Lung (tissue), 12 donors: ENCODE results near the gene CPSF4. TPM values are rescaled to one million over a fixed set of nuclear protein-coding genes. Genes with fewer than 3 reads are reported as not detected.
A peak's percentile ranks its signal among the peaks of the same experiment; 100 is the strongest.

Experiments
- ATAC-seq: fragments of 200-7000 bp; cut with Tn5 transposase; one replicate; pipeline ENCODE4 v1.9.1; 2020; ENCODE audit warnings: moderate number of reproducible peaks; ENCODE audit not compliant: insufficient read depth, low FRiP score
- DNase-seq, 3 donors: peaks; one replicate each; pipeline ENCODE4 v3.0.0-alpha.2; 2013 to 2017
- H3K27ac ChIP-seq, 2 donors: one replicate each; pipeline ENCODE4 v1.5.1; 2013; ENCODE audit warnings: mild to moderate bottlenecking in 2 of 2, moderate library complexity in 2 of 2, control low read depth in 1 of 2, inconsistent platforms in 1 of 2, low read depth in 1 of 2, low read length in 1 of 2
- H3K27me3 ChIP-seq, 3 donors: one replicate each; pipeline ENCODE4 v1.5.1; 2013; ENCODE audit warnings: low read length in 2 of 3; ENCODE audit not compliant: control insufficient read depth in 3 of 3, insufficient read depth in 3 of 3
- H3K36me3 ChIP-seq, 4 donors: one replicate each; pipeline ENCODE4 v1.5.1; 2013; ENCODE audit warnings: low read length in 4 of 4, mild to moderate bottlenecking in 1 of 4, moderate library complexity in 1 of 4; ENCODE audit not compliant: control insufficient read depth in 4 of 4, insufficient read depth in 4 of 4
- H3K4me1 ChIP-seq, 5 donors: one replicate each; pipeline ENCODE4 v1.5.1; 2013; ENCODE audit warnings: low read length in 5 of 5, mild to moderate bottlenecking in 2 of 5, moderate library complexity in 1 of 5; ENCODE audit not compliant: control insufficient read depth in 5 of 5, insufficient read depth in 5 of 5
- H3K4me3 ChIP-seq: one replicate; pipeline ENCODE4 v1.5.1; 2013; ENCODE audit warnings: mild to moderate bottlenecking, control low read depth, moderate library complexity
- H3K9ac ChIP-seq, 2 donors: one replicate each; pipeline ENCODE4 v1.5.1; 2013; ENCODE audit warnings: low read length in 2 of 2, control low read depth in 1 of 2; ENCODE audit not compliant: insufficient read depth in 1 of 2
- H3K9me3 ChIP-seq, 4 donors: one replicate each; pipeline ENCODE4 v1.5.1; 2013; ENCODE audit warnings: low read length in 3 of 4, mild to moderate bottlenecking in 1 of 4, moderate library complexity in 1 of 4; ENCODE audit not compliant: control insufficient read depth in 4 of 4, insufficient read depth in 3 of 4
- WGBS, 2 donors: extraction: QIAGEN DNeasy Blood & Tissue Kit; methylation state at CpG; one replicate each; pipeline ENCODE4 v1.1.7; 2013; 5-methylcytosine and 5-hydroxymethylcytosine counted together
- polyA plus RNA-seq, 2 donors: library from polyadenylated mRNA; stranded (reverse); fragments of 200-250 nt; gene quantifications; one replicate each; pipeline ENCODE4 v1.2.1, GENCODE V29; 2013
- total RNA-seq, 2 donors: library from RNA; depleted of rRNA in 1 of 2; stranded (reverse); fragments of >200 nt in 1 of 2; gene quantifications; one replicate each; pipeline ENCODE4 v1.2.1, GENCODE V29; 2014 to 2021
- TF ChIP-seq, protein P1 (sequence below): IDR thresholded peaks from 2 replicates; pipeline ENCODE4 v1.5.1; 2012; ENCODE audit warnings: mild to moderate bottlenecking; ENCODE audit errors: control extremely low read depth, extremely low read depth
- donor health status: control.
- donor health status: control.
- donor health status: Bipolar disorder and iron deficiency.
- donor health status: healthy.
- donor health status: DM: yes; HTN: yes; CAD: no.

The CPSF4 gene
- total and polyA plus RNA-seq, 4 donors, result 18.3 to 36.8 (median 27.7) TPM

DNA sequence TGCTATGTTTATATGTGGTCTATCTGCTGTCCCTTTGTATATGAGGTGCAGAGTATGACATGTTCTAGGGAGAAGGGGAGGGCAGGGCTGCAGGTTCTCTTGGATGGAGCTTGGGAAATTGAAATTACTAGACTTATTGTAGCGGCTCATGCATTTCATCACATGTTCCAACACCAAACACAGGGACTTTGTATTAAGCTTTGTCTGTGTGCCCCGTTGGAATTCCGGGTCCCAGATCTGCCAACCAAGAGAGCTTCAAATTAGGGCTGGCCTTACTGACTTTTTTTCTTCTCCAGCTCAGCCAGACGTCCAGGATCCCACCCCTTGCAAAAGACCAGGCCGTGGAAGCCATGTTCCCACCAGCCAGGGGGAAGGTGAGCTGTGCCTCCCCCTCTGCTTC lies 37.4 kb downstream of the CPSF4 start:
- TF ChIP-seq, protein P1, sequence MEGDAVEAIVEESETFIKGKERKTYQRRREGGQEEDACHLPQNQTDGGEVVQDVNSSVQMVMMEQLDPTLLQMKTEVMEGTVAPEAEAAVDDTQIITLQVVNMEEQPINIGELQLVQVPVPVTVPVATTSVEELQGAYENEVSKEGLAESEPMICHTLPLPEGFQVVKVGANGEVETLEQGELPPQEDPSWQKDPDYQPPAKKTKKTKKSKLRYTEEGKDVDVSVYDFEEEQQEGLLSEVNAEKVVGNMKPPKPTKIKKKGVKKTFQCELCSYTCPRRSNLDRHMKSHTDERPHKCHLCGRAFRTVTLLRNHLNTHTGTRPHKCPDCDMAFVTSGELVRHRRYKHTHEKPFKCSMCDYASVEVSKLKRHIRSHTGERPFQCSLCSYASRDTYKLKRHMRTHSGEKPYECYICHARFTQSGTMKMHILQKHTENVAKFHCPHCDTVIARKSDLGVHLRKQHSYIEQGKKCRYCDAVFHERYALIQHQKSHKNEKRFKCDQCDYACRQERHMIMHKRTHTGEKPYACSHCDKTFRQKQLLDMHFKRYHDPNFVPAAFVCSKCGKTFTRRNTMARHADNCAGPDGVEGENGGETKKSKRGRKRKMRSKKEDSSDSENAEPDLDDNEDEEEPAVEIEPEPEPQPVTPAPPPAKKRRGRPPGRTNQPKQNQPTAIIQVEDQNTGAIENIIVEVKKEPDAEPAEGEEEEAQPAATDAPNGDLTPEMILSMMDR, result no peak
- ATAC-seq (no peak), DNase-seq (no peak)
- H3K27ac ChIP-seq, result no peak overlapping the region
- peaks cover 2 to 8% (median 6%) of the 10 kb centered on the region in 4 donors for H3K36me3 ChIP-seq
- H3K9ac ChIP-seq, result no peak overlapping the region
- no peak overlapping the region for H3K4me3 ChIP-seq
- peaks cover 0 to 11% (median 7%) of the 10 kb centered on the region in 5 donors for H3K4me1 ChIP-seq
- no peaks in the 10 kb centered on the region for H3K9me3 ChIP-seq
- H3K27me3 ChIP-seq, result no peaks in the 10 kb centered on the region
- WGBS, 2 donors, result 84 to 90% methylated on average over 5 of the region's 5 CpGs

DNA sequence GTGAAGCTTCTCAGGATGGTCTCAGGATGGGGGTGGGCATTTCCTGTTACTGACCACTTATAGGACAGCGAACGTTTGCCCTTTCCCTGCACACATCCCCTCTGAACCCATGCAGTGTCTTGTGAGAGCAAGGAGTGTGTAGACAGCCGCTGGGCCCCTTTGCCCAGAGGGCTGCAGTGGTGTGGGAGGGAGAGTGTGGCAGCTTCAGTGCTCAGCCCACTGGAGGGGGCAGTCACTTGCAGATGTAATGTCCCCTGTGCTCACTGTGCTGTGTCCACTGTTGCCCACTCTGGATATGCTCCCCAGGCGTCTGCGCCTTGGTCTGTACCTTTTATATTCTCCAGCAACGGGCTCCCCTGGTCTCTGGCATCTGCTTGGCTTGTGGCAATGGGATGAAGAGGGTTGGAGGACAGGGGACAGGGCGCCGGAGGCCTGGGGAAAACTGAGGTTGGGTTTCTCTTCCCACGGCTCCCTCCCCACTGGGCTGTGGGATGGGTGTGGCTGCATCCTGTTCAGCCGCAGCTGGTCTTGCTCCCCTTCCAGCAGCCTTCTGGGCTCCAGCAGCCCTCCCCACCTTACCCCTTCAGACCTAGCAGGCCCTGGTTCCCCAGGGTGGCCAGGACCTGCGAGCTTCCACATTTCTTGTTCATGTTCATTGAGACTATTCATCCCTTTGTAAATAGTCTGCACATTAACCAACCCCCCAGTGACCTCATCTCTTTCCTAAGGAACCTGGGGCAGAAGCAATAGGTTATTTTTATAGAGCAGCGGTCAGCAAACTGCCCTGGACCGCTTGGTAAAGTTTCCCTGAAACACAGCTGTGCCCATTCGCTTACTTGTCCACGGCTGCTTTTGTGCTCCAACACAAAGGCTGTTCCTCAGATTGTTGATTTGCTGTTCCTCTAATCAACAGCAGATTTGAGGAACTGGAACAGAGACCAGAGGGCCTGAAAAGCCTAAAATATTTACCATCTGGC lies 40.0 kb downstream of the CPSF4 start:
- Histone ChIP-seq H3K27me3 (no peaks in the 10 kb centered on the region), H3K36me3 (peaks cover 2 to 8% (median 6%) of the 10 kb centered on the region in 4 donors), H3K4me3 (no peak overlapping the region), H3K4me1 (peaks cover 0 to 8% (median 2%) of the 10 kb centered on the region in 5 donors), H3K9me3 (no peaks in the 10 kb centered on the region), H3K9ac (no peak overlapping the region), H3K27ac (peak overlapping the region in 1 of 2 donors; percentile 6)
- no peak for DNase-seq
- WGBS, 2 donors, result 69 to 74% methylated on average over 15 of the region's 15 CpGs
- TF ChIP-seq, protein P1, result no peak
- ATAC-seq, result no peak

DNA sequence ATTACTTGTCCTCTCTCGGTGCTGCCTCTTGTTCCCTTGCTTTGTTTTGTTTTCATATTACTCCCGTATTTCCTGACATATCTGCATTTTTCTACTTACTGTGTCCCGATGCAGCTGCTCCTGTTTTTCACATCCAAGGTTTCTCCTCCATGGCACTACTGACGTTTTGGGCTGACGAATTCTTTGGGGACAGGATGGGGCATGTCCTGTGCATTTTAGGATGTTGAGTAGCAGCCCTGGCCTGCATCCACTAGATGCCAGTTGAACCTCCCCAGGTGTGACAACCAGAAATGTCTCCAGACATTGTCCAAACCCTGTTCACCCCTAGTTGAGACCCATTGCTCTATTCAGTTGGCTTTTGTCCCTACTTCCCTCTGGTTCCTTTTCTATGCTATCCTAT lies 46.4 kb downstream of the CPSF4 start:
- Histone ChIP-seq H3K36me3 (peaks cover 0 to 13% (median 4%) of the 10 kb centered on the region in 4 donors), H3K27ac (no peak overlapping the region), H3K9ac (no peak overlapping the region), H3K27me3 (no peaks in the 10 kb centered on the region), H3K4me3 (no peak overlapping the region), H3K4me1 (no peaks in the 10 kb centered on the region), H3K9me3 (no peaks in the 10 kb centered on the region)
- DNase-seq (no peak), ATAC-seq (no peak)
- WGBS, 2 donors, result 91 to 95% methylated on average over 5 of the region's 5 CpGs
- TF ChIP-seq, protein P1, result no peak
